Measurements from ENCODE around the gene FBXO22.
"Not testable (repeated sequence)": the region's sequence is repeated elsewhere in the genome, so short reads cannot be mapped to it uniquely, and the experiment has no call there.

Gene FBXO22

GRCh38 chr15:75921732-75922703, 18.3 kb downstream of the FBXO22 start:
- peak; percentile 8 for DNase-seq

- no peak for DNase-seq
These were observed 20.1 kb downstream of the FBXO22 start for GRCh38 chr15:75923756-75924155.

- no peak for DNase-seq
These were observed 20.9 kb downstream of the FBXO22 start for GRCh38 chr15:75924576-75924975.

- no peak for DNase-seq
These were observed 21.8 kb downstream of the FBXO22 start for GRCh38 chr15:75925440-75925839.

- DNase-seq, result no peak
These were observed 23.3 kb downstream of the FBXO22 start for GRCh38 chr15:75926931-75927330.

- no peak for DNase-seq
These were observed 23.9 kb downstream of the FBXO22 start for GRCh38 chr15:75927601-75928000.

GRCh38 chr15:75928680-75929608, 25.3 kb downstream of the FBXO22 start:
- peak; percentile 2 for DNase-seq

- no peak for DNase-seq
These were observed 26.3 kb downstream of the FBXO22 start for GRCh38 chr15:75929799-75930565.

GRCh38 chr15:75930866-75931265, 27.2 kb downstream of the FBXO22 start:
- no peak for DNase-seq

- no peak for DNase-seq
These were observed 38.8 kb downstream of the FBXO22 start for GRCh38 chr15:75942464-75942863.

- DNase-seq, result no peak
These were observed 39.6 kb downstream of the FBXO22 start for GRCh38 chr15:75943246-75943645.

GRCh38 chr15:75943713-75944215, 40.1 kb downstream of the FBXO22 start:
- DNase-seq, result no peak

- no peak for DNase-seq
These were observed 42.3 kb downstream of the FBXO22 start for GRCh38 chr15:75945953-75946352.

GRCh38 chr15:75947092-75947491, 43.4 kb downstream of the FBXO22 start:
- no peak for DNase-seq

GRCh38 chr15:75948761-75949296, 45.2 kb downstream of the FBXO22 start:
- DNase-seq, result no peak

- DNase-seq, result no peak
These were observed 48.8 kb downstream of the FBXO22 start for GRCh38 chr15:75952525-75952924.

- DNase-seq, result peak; percentile 1
These were observed 52.0 kb downstream of the FBXO22 start for GRCh38 chr15:75955720-75956119.

GRCh38 chr15:75961331-75961730, 57.7 kb downstream of the FBXO22 start:
- DNase-seq, result no peak

GRCh38 chr15:75966073-75966472, 62.4 kb downstream of the FBXO22 start:
- DNase-seq, result no peak

- DNase-seq, result not testable (repeated sequence)
These were observed 73.1 kb downstream of the FBXO22 start for GRCh38 chr15:75976766-75977165.

- no peak for DNase-seq
These were observed 77.6 kb downstream of the FBXO22 start for GRCh38 chr15:75981149-75981815.

GRCh38 chr15:75982468-75982867, 78.8 kb downstream of the FBXO22 start:
- no peak for DNase-seq

Measured in NCI-H1694 (cell line).